ENCODE data around the gene FGF5.
A peak's percentile ranks its signal among the peaks of the same experiment; 100 is the strongest.
"Not testable (repeated sequence)": the region's sequence is repeated elsewhere in the genome, so short reads cannot be mapped to it uniquely, and the experiment has no call there.

Gene FGF5

DNA sequence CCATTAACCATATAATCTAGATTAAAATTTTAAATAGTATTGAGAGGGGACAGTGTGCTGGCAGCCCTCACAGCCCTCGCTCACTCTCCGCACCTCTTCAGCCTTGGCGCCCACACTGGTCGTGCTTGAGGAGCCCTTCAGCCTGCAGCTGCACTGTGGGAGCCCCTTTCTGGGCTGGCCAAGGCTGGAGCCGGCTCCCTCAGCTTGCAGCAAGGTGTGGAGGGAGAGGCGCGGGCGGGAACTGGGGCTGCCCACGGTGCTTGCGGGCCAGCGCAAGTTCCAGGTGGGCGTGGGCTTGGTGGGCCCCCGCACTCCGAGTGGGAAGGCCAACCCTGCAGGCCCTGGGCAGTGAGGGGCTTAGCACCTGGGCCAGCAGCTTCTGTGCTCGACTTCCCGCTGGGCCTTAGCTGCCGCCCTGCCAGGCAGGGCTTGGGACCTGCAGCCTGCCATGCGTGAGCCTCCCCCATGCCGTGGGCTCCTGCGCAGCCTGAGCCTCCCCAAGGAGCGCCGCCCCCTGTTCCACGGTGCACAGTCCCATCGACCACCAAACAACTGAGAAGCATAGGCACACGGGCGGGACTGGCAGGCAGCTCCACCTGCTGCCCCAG, 36.3 kb downstream of the FGF5 start:
- DNase-seq = no peak

DNA sequence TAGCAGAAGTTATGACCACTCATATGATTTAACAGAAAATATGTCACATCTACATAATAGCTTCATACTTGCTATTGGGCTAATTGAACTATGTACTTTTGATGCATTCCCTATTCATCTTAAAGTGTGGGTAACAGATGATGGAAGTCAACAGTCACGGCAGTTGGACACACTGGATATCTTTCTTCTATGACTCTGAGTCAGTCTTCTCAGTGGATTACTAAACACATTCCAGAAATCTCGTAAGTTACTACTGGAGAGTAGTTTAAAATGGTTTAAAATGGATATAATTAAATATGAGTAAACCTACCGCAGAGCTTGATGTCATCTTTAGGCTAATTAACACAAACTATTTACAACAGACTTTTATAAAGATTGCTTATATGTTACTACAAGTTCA, 39.0 kb downstream of the FGF5 start:
- no peak for DNase-seq

DNA sequence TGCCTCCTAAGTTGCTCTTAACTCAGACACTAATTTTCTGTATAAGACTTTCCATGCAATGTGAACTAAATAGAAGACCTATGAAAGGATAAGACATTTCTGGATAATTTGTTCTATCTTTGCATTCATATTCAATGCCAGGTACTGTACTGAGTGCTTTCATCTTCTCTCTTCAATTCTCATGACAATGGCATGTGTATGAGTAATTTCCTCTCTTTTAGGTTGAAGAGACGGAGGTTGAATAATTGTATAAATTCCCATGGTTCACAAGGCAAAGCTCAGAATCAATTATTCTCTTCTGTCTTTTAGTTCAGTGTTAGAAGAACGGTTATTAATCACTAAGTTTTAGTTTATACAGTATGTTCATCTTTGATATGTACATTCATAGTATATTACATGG, 39.8 kb downstream of the FGF5 start:
- DNase-seq = no peak

DNA sequence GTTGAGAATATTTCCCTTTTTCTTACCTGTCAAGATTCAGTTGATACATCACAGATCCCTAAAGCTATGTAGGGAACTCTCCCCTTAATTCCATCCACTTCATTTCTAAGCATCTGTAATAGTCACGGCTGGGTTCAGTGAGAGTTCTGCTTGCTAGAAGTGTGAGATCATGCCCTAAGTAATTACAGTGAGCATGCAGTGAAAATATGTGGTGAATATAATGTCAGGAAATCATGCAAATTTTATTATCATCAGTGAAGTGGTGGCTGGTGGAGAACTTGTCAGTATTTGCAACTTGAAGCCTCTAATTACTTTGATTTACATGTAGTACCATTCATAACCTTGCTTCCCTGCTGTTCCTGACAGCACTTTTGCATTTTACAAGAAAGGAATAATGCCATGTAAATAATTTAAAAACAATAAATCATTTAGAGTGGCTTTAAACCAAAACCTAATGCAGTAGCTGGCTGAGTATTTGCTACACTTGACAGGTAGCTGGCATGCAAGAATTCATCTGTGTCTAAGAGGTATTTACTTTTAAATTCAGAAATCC, 40.8 kb downstream of the FGF5 start:
- DNase-seq = no peak

DNA sequence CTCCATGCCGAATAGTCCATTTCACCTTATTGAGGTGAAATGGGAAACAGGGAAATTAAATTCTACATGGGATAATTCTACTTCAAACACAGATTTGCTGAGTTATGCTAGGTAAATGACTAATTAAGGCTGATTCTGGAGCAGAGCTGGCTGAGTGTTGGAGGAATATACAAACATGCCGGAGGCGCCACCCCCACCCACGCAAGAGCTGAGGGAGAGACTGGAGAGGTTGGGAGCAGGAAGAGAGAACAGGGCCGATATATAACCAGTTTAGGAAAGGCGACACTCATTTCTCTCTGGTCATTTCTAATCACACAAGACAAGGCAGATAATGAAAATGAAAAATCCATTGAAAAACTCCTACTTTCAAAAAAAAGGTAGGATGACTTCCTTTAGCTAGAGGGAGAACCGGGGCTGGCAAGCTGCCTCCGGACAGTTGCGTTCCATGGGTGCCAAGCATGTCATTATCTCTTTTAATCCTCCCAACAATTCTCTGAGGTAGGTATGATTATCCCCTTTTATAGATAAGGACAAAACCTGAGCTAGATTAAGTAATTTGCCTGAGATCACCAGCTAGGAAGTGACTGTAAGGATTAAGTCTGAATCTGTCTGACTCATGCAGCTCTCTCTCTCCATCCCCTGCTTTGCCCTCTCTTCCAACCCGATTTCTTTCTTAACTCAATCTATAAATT, 41.5 kb downstream of the FGF5 start:
- DNase-seq = no peak

DNA sequence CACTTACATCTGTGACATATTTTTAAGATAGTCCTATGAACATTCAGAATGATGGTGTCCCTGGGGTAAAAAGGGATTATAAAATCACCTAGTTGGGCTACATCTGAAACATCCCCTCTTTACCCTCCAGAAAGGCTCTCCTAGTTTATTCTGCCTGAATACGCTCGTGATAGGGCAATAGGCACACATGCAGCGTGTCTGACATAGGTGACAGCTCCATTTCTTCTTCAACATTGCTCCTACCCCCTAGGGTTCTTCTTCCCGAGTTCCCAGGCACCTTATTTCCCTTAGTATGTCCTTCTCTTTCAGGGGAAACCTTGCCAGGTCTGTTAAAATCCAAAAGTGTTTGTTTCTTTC, 42.0 kb downstream of the FGF5 start:
- DNase-seq = no peak

DNA sequence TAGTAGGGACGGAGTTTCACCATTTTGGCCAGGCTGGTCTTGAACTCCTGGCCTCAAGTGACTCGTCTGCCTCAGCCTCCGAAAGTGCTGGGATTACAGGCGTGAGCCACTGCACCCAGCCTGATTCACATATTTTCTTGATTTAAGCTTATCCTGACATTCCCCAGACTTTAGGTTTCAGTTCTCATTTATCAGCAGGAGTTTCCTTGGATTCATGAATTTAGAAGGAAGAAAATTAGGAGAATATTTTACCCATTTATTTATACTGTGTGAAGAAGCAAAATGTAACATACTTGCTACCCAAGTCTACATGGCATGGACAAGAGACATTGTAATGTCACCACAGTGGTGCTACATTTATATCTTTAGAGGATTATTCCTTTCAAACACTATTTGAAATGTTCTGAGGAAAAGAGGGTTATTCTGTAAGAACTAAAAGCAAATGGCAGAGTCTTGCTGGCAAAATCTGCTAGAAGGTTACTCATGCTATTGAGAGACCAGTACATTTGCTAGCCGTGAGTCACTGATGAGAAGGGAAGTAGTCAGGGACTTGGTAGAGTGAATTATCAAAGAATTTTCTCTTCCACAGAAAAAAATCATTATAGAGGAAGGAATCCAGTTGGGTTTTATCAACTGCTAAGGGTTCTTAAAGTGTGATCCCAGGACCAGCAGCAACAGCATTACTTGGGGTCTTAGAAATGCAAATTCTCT, 43.0 kb downstream of the FGF5 start:
- DNase-seq = no peak

DNA sequence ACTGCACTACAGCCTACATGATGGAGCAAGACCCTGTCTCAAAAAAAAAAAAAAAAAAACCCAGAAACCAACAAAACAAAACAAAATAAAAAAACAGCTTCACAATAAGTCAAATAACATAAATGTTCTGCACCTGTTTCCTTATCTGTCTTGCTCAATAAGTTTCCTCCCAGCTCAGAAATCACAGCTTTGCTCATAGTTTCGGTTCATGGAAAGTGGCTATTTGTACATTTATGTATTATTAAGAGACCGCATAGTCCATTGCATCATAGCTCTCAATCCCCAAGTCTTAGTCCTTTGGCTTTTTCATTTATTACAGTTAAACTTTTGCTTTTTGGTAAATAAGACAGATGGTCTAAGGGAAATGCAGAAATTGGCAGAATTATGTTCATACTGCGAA, 44.7 kb downstream of the FGF5 start:
- DNase-seq = no peak

DNA sequence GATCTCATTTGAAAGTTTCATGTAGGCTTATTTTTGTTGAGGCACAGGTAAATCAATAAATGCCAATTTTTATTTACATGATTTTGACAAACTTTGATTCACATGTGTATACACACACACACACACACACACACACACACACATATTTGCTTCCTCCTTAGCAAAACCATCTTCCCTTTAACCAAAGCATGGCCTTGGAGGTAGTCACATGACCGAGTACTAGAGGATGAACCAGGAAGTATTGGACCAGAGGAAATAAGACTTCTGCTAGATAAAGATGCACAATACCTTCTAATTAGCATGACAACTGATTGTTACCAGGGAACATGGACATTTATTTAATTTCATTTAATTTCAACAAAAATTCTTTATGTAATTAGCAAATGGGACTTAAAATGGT, 45.7 kb downstream of the FGF5 start:
- no peak for DNase-seq

DNA sequence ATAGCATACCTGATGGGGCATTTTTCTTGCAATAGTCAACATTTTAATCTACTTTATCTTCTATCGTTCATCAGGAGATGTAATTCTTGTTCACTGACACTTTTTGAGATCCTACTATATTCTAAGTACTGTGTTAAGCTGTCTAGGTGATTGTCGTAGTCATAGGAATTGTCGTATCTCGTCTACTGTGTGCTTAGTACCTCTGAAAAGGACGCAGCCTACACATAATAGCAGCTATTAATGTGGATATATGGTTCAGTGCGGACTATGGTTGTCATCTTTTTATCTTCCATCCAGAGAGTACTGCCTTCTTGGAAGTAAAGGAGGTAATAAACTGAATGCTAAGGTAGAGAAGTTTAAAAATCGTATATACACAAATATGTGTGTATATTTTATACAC, 47.2 kb downstream of the FGF5 start:
- DNase-seq = no peak

DNA sequence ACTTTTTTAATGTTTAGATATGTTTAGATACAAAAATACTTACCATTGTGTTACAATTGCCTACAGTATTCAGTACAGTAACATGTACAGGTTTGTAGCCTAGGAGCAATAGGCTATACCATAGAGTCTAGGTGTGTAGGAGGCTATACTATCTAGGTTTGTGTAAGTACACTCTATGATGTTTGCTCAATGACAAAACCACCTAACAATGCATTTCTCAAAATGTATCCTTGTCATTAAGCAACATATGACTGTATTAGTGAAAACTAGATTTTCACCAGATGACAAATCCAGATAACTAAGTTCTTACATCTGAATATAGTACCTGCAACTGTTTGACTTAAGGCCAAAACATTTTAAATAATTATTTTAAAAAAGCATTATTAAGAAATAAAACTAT, 49.4 kb downstream of the FGF5 start:
- DNase-seq = not testable (repeated sequence)

DNA sequence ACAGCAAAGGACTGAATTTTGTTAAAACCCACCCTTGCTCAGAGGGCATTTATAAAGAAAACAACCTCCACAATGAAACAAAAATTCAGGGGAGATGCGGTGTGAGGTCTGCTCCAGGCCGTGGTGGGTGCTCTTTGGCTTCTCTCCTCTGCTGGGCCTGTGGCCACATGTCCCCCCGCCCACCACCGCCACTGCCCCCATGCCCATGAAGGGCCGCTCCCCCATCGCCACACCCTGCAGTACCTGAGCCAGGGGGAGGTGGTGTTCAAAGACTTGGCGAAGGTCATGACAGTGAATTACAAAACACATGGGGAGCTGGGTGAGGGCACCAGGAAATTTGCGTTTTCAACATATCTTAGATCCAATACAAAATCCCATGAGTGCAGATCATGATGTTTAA, 54.9 kb downstream of the FGF5 start:
- no peak for DNase-seq

DNA sequence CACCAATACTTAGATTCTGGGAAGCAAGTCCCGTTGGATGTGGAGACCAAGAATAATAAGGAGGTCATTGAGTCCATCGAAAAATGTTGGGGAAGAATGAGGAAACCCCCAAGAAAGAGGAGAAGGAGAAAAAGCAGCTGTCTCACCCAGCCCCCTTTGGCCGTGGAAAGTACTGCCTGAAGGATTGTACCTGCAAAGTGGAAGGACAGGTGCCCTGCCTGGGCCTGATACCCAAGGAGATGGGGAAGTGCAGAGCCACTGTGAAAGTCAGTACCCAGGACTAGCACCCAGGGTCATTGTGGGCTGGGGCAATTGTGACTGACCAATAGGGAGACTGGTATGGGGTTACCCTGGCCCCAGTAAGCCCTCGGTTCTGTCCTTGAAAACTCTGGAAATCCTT, 55.3 kb downstream of the FGF5 start:
- no peak for DNase-seq

DNA sequence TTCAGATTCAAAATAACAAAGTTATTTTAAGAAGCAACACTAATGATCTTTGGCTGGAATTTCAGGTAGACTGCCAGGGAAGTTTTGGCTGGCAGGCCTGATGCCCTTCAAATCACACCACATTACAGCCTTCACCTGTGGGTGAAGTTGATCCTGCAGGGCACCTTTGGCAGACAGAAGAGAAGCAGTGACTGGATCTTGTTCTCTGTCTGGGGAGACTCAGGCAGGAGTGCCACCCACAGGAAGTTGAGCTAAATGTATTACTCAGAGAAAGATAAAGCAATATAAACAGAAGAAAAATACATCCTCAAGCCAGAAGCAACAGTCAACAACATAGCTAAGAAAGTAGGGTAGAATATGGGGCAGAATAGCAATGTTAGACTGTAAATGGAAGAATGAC, 56.3 kb downstream of the FGF5 start:
- DNase-seq = no peak

DNA sequence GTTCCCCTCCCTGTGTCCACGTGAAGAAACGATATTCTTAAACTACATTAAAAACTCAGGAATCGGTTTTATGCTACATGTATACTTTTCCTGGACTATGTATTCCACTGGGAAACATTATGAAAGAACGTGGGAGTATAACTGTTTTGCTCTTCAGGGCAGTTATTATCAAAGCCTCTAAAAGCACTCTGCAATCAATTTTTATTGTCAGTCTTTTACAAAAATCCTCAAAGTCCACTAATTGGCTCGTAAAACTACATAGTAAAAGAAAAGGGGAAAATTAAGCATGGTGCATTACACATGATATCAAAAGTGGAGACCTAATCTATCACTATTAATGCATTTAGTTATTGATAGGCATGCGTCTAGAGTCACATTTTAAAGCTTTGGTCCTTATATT, 57.7 kb downstream of the FGF5 start:
- DNase-seq = no peak

DNA sequence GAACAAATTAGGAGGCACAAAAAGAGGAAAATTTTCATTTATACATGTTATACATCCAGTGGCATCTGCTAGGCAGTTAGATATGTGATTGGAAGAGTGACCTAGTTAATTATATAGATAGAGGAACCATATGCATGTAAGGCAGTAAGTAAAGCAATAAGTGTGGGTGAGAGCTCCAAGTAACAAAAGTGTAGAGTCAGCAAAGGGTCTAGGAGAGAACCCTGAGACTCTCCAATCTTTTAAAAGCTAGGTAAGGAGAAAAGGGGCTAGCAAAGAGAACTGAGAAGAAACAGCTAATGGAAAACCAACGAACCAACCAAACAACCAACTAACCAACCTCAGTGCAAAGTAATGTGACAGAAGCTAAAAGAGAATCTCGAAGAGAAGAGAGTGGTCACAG, 65.2 kb downstream of the FGF5 start:
- no peak for DNase-seq

DNA sequence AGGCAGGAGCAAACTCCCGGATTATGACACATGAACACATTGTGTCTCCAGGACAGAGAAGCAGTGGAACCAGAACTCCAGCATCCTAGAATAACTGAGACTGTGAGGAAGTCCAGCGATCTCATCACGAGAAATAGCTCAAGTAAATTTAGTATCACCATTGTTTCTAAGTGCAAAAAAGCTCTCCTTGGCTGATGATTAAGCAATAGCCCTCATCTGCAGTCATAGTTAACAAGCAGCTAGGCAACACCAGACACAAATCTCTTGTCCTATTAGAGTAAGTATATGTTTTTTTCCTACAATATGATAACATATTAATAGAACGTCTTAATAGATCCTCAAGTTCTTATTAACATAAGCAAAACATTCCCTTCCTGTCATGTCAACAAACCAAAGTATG, 66.7 kb downstream of the FGF5 start:
- no peak for DNase-seq

DNA sequence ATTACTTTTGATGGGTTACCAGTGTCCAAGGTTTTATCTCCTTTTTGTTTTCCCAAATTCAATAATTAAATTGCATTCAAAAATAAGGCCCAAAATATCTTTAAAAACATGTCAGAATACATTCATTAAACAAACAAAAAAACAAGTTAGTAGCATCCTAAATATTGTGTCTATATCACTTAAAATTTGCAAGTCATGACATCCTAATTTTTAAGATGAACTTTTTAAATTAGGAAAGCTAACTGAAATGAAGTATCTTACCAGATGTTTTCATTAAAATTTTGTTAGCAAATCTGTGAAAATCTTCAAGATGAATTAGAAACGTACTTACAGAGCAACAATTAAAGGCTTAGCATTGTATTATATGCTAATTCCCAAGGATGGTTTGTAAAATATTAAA, 68.1 kb downstream of the FGF5 start:
- no peak for DNase-seq

DNA sequence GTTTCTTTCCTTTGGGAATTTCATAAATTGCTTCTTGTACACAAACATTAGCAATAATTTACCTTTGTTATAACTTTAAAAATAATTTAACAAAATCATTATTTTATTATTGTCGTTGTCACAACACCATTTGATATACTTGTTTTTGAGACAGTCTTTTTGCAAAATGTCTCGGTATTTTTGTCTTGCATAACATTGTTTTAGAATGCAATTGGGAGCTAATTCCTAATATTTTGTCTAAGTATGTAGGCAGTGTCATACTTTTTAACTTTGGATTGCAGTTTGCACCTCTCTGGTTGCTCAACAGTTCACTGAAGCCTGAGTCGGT, 68.7 kb downstream of the FGF5 start:
- no peak for DNase-seq

DNA sequence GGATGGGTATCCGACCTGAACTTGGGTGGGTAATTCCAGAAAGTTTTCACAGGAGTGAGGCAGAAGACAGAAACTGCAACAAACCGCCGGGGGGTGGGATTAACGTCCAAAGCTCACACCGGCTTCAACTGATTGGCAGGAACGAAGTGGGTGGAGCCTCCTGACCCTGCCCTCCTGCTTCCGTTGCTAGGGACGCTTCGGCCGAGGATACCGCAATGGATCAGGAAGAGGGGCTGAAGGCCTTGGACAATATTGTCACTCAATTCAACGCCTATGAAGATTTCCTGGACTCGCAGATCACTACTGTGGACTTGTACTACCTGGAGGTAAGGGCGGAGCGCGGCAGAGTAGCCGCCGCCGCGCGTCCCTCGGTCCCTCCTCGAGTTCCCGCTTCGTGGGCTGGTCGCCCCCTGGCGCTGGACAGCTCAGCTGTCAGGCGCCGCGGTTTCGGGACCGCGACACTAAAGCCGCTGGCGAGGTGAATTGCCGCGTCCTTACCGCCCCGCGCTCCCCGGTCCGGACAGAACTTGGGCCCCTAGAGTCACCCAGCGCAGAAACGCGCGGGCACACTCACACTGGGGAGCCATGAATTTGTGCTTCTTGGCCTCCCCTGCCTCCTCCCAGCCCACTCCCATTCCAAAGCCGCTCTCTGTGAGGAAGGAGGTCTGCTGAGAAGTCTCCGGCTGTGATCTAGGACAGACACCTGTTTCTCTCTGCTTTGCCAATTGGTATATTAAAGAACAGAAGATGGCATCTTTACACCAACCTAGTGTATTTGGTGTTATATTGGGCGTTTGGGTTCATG, 69.3 kb downstream of the FGF5 start, which contains the start of gene CFAP299:
CFAP299 (plus strand) TSS at position 177 of the 805 bp plus-strand sequence.
- peak; percentile 94 for DNase-seq

DNA sequence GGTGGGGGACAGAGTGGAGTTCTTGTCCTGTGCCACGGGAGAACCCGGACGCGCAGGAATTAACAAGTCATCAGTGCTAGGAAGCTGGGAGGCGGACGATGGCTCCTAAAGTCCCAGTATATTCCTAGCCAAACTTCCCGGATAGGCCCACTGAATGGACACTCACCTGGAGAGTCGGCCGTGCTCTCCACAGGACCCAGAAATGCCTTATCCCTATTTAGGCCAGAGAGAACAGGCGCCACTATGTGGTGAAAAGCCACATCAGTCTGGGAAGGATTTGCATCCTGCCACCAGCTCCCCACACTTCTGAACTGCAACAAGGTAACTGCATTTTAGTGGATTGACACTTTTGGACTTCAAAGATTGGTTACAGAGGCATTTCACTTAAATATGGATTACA, 70.1 kb downstream of the FGF5 start:
- peak; percentile 73 for DNase-seq

DNA sequence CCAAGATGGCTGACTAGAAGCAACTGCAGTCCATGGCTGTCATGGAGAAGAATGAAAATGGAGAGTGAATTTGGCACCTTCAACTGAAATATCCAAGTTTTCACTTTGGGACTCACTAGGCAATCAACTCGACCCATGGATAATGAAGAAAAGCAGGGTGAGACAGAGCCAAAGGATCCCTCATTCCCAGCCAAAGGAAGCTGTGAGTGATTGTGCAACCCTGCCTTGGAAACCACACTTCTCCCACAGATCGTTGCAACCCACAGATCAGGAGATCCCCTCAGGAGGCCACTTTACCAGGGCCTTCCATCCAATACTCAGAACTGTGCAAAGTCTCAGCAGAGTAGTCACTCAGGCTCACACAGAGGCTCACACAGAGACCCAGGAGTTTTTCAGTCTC, 73.6 kb downstream of the FGF5 start:
- no peak for DNase-seq
